ENCODE data around the gene TRPC6. TPM values are rescaled to one million over a fixed set of nuclear protein-coding genes. Genes with fewer than 3 reads are reported as not detected.
"Not testable (repeated sequence)": the region's sequence is repeated elsewhere in the genome, so short reads cannot be mapped to it uniquely, and the experiment has no call there.

Gene TRPC6
- total RNA-seq, 2 donors from 2014 or later, result 0.28 to 0.93 TPM

- Histone ChIP-seq H3K4me3 (no peak overlapping the region), H3K4me1 (peaks cover 0 to 22% of the 10 kb centered on the region in 2 donors), H3K9me3 (no peaks in the 10 kb centered on the region), H3K27me3 (no peaks in the 10 kb centered on the region), H3K36me3 (no peaks in the 10 kb centered on the region), H3K27ac (no peak overlapping the region)
- TF ChIP-seq CTCF (IDR thresholded peaks at IDR 0.05), result no peak
- no peak for DNase-seq (ENCODE audit: low spot score)
Measured at GRCh38 chr11:101442936-101443521, 140.8 kb downstream of the TRPC6 start.

DNA sequence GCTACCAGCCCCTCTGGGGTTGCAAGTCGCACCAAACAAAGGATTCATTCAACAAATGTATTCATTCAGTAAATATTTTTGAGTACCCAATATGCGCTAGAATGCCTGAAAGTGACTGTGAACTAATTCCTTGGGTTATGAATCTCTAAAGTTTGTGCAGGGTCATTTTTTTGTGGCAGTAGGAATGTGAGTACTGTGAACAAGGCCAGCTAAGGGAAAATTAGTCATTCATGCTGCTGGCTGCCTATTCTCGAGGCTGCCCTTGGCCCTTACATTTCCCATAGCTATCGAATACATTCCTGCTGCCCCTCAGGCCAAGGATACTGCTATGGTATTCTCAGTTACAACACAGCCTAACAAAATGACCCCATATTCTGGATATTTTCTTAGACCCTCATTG lies 141.6 kb downstream of the TRPC6 start:
- Histone ChIP-seq H3K4me1 (peaks cover 0 to 22% of the 10 kb centered on the region in 2 donors), H3K4me3 (no peak overlapping the region), H3K9me3 (no peaks in the 10 kb centered on the region), H3K36me3 (no peaks in the 10 kb centered on the region), H3K27ac (peak overlapping the region; percentile 28 to 36), H3K27me3 (no peaks in the 10 kb centered on the region)
- TF ChIP-seq CTCF (IDR thresholded peaks at IDR 0.05), result no peak
- no peak for DNase-seq (ENCODE audit: low spot score)

DNA sequence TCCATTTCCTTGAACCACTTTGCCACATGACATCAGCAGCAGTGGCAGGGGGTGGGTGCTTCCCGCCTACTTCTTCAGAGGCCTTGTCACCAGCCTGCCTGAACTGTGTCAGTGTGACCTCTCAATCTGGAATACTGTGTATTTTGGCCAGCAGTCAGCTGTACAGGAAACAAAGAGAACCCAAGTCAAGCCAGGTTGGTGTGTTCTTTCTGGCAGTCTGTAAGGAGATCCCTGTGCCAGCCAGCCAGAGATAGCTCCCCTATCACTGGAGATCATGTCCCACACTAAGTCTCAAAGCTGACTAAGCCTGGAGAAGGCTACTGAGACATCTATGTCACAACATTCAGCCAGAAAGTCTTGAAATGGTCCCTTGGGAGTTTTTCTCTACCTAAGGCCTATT lies 142.1 kb downstream of the TRPC6 start:
- TF ChIP-seq CTCF (IDR thresholded peaks at IDR 0.05), result no peak
- Histone ChIP-seq H3K27ac (peak overlapping the region; percentile 28 to 36), H3K9me3 (no peaks in the 10 kb centered on the region), H3K36me3 (no peaks in the 10 kb centered on the region), H3K27me3 (no peaks in the 10 kb centered on the region), H3K4me1 (peaks cover 0 to 22% of the 10 kb centered on the region in 2 donors), H3K4me3 (no peak overlapping the region)
- DNase-seq (ENCODE audit: low spot score), result no peak

GRCh38 chr11:101439488-101439887 lies 144.3 kb downstream of the TRPC6 start:
- peaks cover 0 to 22% of the 10 kb centered on the region in 2 donors for H3K4me1 ChIP-seq
- H3K36me3 ChIP-seq, result no peaks in the 10 kb centered on the region
- no peak overlapping the region for H3K27ac ChIP-seq
- no peak overlapping the region for H3K4me3 ChIP-seq
- no peak for TF ChIP-seq CTCF (IDR thresholded peaks at IDR 0.05)
- DNase-seq (ENCODE audit: low spot score), result no peak
- H3K9me3 ChIP-seq, result no peaks in the 10 kb centered on the region
- no peaks in the 10 kb centered on the region for H3K27me3 ChIP-seq

- not testable (repeated sequence) for H3K27me3 ChIP-seq; H3K4me3 ChIP-seq; H3K36me3 ChIP-seq; H3K9me3 ChIP-seq; DNase-seq (ENCODE audit: low spot score); H3K27ac ChIP-seq
- H3K4me1 ChIP-seq, result peaks cover 0 to 15% of the 10 kb centered on the region in 2 donors
Measured at GRCh38 chr11:101438708-101439107, 145.1 kb downstream of the TRPC6 start.

- no peak overlapping the region for H3K27ac ChIP-seq
- TF ChIP-seq CTCF (IDR thresholded peaks at IDR 0.05), result no peak
Measured at GRCh38 chr11:101438126-101438525, 145.7 kb downstream of the TRPC6 start.

More at GRCh38 chr11:101438126-101438525, 145.7 kb downstream of the TRPC6 start:
- Histone ChIP-seq H3K9me3 (no peaks in the 10 kb centered on the region), H3K27me3 (no peaks in the 10 kb centered on the region), H3K36me3 (no peaks in the 10 kb centered on the region), H3K4me1 (peaks cover 0 to 15% of the 10 kb centered on the region in 2 donors), H3K4me3 (no peak overlapping the region)
- DNase-seq (ENCODE audit: low spot score), result no peak

Measured in right atrium auricular region (tissue), 2 donors.